GM21381 (cell line): ENCODE measurements around the gene COX6A1.

Source experiments
- ATAC-seq: cut with Tn5 transposase; IDR thresholded peaks from one replicate; pipeline ENCODE4 v1.9.1; 2021; ENCODE audit warnings: mild to moderate bottlenecking, moderate library complexity; ENCODE audit not compliant: unreplicated experiment

Gene COX6A1

DNA sequence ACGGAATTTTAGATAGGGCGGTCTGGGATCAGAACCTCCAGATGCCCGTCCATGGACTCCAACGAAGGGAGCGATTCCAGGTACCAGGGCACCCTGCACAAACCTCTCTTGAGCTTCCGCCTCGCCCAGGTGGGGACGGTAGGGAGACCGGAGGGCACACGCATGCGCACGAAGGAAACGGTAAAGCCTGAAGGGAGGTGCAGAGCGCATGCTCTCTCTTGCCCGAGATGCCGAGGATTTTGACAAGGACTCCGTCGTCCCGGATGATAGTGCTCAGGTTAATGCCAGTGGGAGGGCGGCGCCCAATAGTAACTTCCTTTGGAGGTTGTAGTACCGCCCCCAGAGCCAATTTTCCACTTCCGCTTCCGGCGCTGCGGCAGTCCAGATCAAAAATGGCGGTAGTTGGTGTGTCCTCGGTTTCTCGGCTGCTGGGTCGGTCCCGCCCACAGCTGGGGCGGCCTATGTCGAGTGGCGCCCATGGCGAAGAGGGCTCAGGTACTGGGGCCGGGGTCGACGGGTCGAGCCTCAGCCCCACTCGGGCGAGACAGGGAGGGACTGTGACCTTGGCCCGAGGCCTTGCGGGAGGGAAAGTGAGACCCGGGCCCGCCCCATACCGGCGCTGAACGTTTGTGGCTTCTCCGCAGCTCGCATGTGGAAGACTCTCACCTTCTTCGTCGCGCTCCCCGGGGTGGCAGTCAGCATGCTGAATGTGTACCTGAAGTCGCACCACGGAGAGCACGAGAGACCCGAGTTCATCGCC is at the start of gene COX6A1:
Gene COX6A1 (plus strand): TSS at position 379 of the 760 bp plus-strand sequence. CDS start 14 bp downstream, at position 393.
- peak; percentile 90 for ATAC-seq

- ATAC-seq, result no peak
Observed at GRCh38 chr12:120388691-120389481, 49.0 kb upstream of the COX6A1 start.

DNA sequence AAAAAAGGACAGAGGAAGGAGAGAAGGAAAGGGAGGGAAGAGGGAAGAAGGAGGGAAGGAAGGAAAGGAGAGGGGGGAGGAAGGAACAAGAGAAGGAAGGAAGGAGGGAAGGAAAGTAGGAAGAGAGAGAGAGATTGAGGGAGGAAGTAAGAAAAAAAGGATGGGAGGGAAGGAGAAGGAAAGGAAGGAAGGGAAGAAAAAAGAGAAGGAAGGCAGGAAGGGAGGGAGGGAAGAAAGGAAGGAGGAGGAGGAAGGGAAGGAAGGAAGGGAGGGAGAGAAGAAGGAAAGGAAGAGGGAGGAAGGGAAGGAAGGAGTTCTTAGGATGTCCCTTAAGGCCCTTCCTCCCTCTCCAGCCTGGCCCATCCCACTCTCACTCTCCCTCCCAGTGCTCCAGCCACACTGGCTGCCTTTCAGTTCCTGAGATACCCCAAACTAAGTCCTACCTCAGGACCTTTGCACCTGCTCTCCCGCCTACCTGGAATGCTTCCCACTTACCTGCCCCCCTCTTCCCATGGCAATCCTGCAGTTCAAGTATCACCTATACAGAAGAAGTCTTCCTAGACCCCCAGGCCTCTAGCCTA is 47.3 kb upstream of the COX6A1 start:
- no peak for ATAC-seq

- ATAC-seq, result no peak
Observed at GRCh38 chr12:120394483-120395367, 43.2 kb upstream of the COX6A1 start.

- no peak for ATAC-seq
Observed at GRCh38 chr12:120397824-120398540, 39.9 kb upstream of the COX6A1 start.

DNA sequence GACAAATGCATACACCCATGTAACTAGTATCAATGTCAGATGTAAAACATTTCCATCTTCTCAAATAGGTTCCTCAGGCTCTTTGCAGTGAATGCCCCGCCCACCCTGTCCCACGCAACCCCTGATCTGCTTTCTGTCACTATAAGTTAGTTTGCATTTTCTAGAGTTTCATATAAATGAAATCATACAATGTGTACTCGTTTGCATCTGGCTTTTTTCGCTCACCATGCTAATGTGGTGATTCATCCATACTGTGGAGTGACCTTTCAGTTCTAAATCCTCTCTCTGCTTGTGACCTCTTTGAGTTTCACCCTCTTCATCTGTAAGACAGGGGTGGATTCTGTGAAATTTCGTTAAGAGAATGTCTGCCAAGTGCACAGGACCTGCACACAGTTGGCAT is 38.4 kb upstream of the COX6A1 start:
- ATAC-seq, result no peak

- no peak for ATAC-seq
Observed at GRCh38 chr12:120402217-120402616, 35.7 kb upstream of the COX6A1 start.

- no peak for ATAC-seq
Observed at GRCh38 chr12:120403869-120404268, 34.0 kb upstream of the COX6A1 start.

DNA sequence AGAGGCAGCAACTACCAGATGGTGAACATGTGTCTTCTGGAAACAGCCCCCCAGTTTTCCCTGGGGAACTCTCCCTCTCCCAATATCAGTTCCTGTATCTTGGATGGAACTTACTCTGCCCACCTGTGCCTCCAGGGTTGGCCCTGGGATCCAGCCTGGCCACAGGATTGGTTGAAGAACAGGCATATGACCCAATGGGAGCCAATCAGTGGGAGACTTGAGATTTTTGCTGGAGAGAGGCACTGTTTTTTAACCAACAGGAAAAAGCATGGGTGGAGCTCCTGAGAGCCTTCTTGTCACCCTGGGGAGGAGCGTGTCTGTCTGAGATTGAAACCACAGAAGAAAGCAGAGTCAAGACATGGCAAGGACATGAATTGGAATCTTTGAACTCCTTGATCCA is 33.6 kb upstream of the COX6A1 start:
- ATAC-seq, result no peak

- ATAC-seq, result no peak
Observed at GRCh38 chr12:120406069-120406468, 31.8 kb upstream of the COX6A1 start.

DNA sequence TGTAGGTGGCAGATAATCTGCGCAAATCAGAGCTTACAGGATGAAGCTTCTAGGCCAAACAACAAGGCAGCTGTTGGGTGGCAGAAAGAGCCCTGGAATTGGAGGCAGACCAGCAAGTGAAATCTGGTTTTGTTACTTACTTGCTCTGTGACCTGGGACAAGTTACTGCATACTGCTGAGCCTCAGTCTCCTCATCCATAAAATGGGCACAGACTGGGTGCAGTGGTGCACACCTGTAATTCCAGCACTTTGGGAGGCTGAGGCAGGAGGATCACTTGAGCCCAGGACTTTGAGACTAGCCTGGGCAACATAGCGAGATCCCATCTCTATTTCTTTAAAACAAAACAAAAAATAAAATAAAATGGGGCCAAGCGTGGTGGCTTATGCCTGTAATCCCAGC is 31.4 kb upstream of the COX6A1 start:
- ATAC-seq, result no peak

GRCh38 chr12:120408771-120409170 is 29.1 kb upstream of the COX6A1 start:
- no peak for ATAC-seq

DNA sequence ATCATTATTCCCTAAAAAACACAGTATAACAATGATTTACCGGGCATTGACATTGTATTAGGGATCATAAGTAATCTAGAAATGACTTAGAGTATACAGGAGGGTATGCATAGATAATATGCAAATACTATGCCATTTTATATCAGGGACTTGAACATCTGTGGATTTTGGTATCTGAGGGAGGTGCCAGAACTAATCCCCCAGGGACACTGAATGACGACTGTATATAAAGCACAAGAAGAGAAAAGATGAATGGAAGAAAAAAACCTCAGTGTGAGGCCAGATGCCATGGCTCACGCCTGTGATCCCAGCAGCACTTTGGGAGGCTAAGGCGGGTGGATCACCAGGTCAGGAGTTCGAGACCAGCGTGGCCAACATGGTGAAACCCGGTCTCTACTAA is 25.5 kb upstream of the COX6A1 start:
- no peak for ATAC-seq

GRCh38 chr12:120413901-120414695 is 23.8 kb upstream of the COX6A1 start:
- no peak for ATAC-seq

- ATAC-seq, result no peak
Observed at GRCh38 chr12:120416490-120417216, 21.3 kb upstream of the COX6A1 start.

- no peak for ATAC-seq
Observed at GRCh38 chr12:120417917-120418580, 19.9 kb upstream of the COX6A1 start.

DNA sequence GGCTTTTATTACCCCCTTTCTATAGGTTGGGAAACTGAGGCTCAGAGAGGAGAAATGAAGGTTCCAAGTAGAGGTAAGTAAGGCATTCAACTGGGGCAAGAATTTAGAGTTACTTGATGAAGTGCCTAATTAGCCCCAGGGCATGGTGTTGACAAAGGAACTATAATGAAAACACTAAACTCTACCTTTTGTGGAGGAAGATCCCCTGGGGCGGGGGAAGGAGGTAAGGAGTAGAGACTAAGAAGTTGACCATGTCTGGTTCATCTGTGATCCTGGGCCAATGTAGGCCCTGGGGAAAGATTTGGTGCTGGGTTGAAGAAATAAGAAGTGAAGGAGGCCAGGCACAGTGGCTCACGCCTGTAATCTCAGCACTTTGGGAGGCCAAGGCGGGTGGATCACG is 16.2 kb upstream of the COX6A1 start:
- no peak for ATAC-seq

DNA sequence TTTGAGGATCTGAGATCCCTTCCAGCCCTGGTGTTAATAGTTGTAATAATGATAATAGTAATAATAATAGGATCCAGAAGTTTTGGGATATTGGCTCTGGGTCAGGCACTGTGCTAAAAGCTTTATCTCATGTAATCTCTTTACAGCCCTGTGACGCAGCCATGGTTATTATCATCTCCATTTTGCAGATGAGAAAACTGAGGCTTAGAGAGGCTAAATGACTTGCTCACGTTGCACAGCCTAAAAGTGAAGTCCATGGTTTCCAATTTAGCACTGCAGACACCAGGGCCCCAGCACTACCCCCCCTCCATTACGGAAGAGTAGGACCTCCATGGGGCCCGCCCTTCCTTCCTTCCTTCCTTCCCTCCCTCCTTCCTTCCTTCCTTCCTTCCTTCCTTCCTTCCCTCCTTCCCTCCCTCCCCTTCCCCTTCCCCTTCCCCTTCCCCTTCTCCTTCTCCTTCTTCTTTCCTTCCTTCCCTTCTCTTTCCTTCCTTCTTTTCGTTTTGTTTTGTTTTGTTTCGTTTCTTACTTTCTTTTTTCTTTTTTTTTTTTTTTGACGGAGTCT is 14.9 kb upstream of the COX6A1 start:
- no peak for ATAC-seq
